ENCODE data around the gene HS6ST3. TPM values are rescaled to one million over a fixed set of nuclear protein-coding genes. Genes with fewer than 3 reads are reported as not detected.

The HS6ST3 gene
- total RNA-seq, 1 donor from 2014 or later: not detected

- Mint-ChIP-seq H3K36me3 (ENCODE audit: unreplicated experiment) (no peaks in the 10 kb centered on the region), H3K9me3 (ENCODE audit: unreplicated experiment) (no peaks in the 10 kb centered on the region), H3K27ac (ENCODE audit: unreplicated experiment) (no peak overlapping the region), H3K27me3 (ENCODE audit: unreplicated experiment) (no peaks in the 10 kb centered on the region), H3K4me1 (ENCODE audit: unreplicated experiment) (no peaks in the 10 kb centered on the region), H3K4me3 (ENCODE audit: unreplicated experiment) (no peak overlapping the region)
- no peak for TF ChIP-seq CTCF (IDR thresholded peaks at IDR 0.05)
- DNase-seq (ENCODE audit: extremely low spot score, unreplicated experiment): no peak
Observed at GRCh38 chr13:96248996-96249395, 159.1 kb downstream of the HS6ST3 start.

- H3K27me3 Mint-ChIP-seq (ENCODE audit: unreplicated experiment): no peaks in the 10 kb centered on the region
- DNase-seq (ENCODE audit: extremely low spot score, unreplicated experiment): no peak
- no peak for TF ChIP-seq CTCF (IDR thresholded peaks at IDR 0.05)
Observed at GRCh38 chr13:96252903-96253302, 163.0 kb downstream of the HS6ST3 start.

GRCh38 chr13:96273196-96273595, 183.3 kb downstream of the HS6ST3 start:
- DNase-seq (ENCODE audit: extremely low spot score, unreplicated experiment): no peak
- no peak for TF ChIP-seq CTCF (IDR thresholded peaks at IDR 0.05)
- Mint-ChIP-seq H3K9me3 (ENCODE audit: unreplicated experiment) (no peaks in the 10 kb centered on the region), H3K4me1 (ENCODE audit: unreplicated experiment) (no peaks in the 10 kb centered on the region), H3K4me3 (ENCODE audit: unreplicated experiment) (no peak overlapping the region), H3K27me3 (ENCODE audit: unreplicated experiment) (no peaks in the 10 kb centered on the region), H3K36me3 (ENCODE audit: unreplicated experiment) (no peaks in the 10 kb centered on the region), H3K27ac (ENCODE audit: unreplicated experiment) (no peak overlapping the region)

More at GRCh38 chr13:96252903-96253302, 163.0 kb downstream of the HS6ST3 start:
- Mint-ChIP-seq H3K9me3 (ENCODE audit: unreplicated experiment) (no peaks in the 10 kb centered on the region), H3K36me3 (ENCODE audit: unreplicated experiment) (no peaks in the 10 kb centered on the region), H3K27ac (ENCODE audit: unreplicated experiment) (no peak overlapping the region), H3K4me1 (ENCODE audit: unreplicated experiment) (no peaks in the 10 kb centered on the region), H3K4me3 (ENCODE audit: unreplicated experiment) (no peak overlapping the region)

- H3K4me3 Mint-ChIP-seq (ENCODE audit: unreplicated experiment): no peak overlapping the region
- H3K36me3 Mint-ChIP-seq (ENCODE audit: unreplicated experiment): no peaks in the 10 kb centered on the region
- no peak for TF ChIP-seq CTCF (IDR thresholded peaks at IDR 0.05)
- H3K27ac Mint-ChIP-seq (ENCODE audit: unreplicated experiment): no peak overlapping the region
- no peaks in the 10 kb centered on the region for H3K4me1 Mint-ChIP-seq (ENCODE audit: unreplicated experiment)
- H3K9me3 Mint-ChIP-seq (ENCODE audit: unreplicated experiment): no peaks in the 10 kb centered on the region
- H3K27me3 Mint-ChIP-seq (ENCODE audit: unreplicated experiment): no peaks in the 10 kb centered on the region
- DNase-seq (ENCODE audit: extremely low spot score, unreplicated experiment): no peak
Observed at GRCh38 chr13:96274046-96274445, 184.1 kb downstream of the HS6ST3 start.

GRCh38 chr13:96279904-96280303, 190.0 kb downstream of the HS6ST3 start:
- no peaks in the 10 kb centered on the region for H3K4me1 Mint-ChIP-seq (ENCODE audit: unreplicated experiment)
- no peak overlapping the region for H3K27ac Mint-ChIP-seq (ENCODE audit: unreplicated experiment)
- no peaks in the 10 kb centered on the region for H3K9me3 Mint-ChIP-seq (ENCODE audit: unreplicated experiment)
- no peak for TF ChIP-seq CTCF (IDR thresholded peaks at IDR 0.05)
- no peaks in the 10 kb centered on the region for H3K36me3 Mint-ChIP-seq (ENCODE audit: unreplicated experiment)
- no peak overlapping the region for H3K4me3 Mint-ChIP-seq (ENCODE audit: unreplicated experiment)
- no peaks in the 10 kb centered on the region for H3K27me3 Mint-ChIP-seq (ENCODE audit: unreplicated experiment)
- no peak for DNase-seq (ENCODE audit: extremely low spot score, unreplicated experiment)
